Gastrocnemius medialis (tissue), 4 donors: ENCODE data around the gene PTGIR.

Source experiments
- POLR2A ChIP-seq, 2 donors: fragments of 450-650 bp; IDR thresholded peaks; one replicate each; pipeline ENCODE4 v1.6.1; 2017; ENCODE audit warnings: antibody characterized with exemption in 2 of 2, mild to moderate bottlenecking in 2 of 2, moderate library complexity in 2 of 2
- TF ChIP-seq, protein P1 (sequence below), 5 experiments: fragments of 450-650 bp in 3 of 5; fragments of 200-600 bp in 2 of 5; sonication (generic) in 2 of 5; IDR thresholded peaks in 4 of 5; conservative IDR thresholded peaks in 1 of 5; 1 replicate in 4 of 5; 2 replicates in 1 of 5; pipeline ENCODE4 v1.5.1; 2016 to 2019; ENCODE audit warnings: antibody characterized with exemption in 5 of 5, mild to moderate bottlenecking in 3 of 5, moderate library complexity in 3 of 5

- TF ChIP-seq, protein P1, sequence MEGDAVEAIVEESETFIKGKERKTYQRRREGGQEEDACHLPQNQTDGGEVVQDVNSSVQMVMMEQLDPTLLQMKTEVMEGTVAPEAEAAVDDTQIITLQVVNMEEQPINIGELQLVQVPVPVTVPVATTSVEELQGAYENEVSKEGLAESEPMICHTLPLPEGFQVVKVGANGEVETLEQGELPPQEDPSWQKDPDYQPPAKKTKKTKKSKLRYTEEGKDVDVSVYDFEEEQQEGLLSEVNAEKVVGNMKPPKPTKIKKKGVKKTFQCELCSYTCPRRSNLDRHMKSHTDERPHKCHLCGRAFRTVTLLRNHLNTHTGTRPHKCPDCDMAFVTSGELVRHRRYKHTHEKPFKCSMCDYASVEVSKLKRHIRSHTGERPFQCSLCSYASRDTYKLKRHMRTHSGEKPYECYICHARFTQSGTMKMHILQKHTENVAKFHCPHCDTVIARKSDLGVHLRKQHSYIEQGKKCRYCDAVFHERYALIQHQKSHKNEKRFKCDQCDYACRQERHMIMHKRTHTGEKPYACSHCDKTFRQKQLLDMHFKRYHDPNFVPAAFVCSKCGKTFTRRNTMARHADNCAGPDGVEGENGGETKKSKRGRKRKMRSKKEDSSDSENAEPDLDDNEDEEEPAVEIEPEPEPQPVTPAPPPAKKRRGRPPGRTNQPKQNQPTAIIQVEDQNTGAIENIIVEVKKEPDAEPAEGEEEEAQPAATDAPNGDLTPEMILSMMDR (IDR thresholded peaks at IDR 0.05 in 4 of 5, conservative IDR thresholded peaks at IDR 0.05 in 1 of 5), result no peak
- no peak for TF ChIP-seq POLR2A (IDR thresholded peaks at IDR 0.05)
Measured at GRCh38 chr19:46635920-46636761, 11.3 kb upstream of the PTGIR start, which contains the start of gene GNG8.
